Esophagus muscularis mucosa (tissue), 4 donors: ENCODE results near the gene CHST9. TPM values are rescaled to one million over a fixed set of nuclear protein-coding genes. Genes with fewer than 3 reads are reported as not detected.
"Not testable (repeated sequence)": the region's sequence is repeated elsewhere in the genome, so short reads cannot be mapped to it uniquely, and the experiment has no call there.

Source experiments
- DNase-seq: peaks from one replicate; pipeline ENCODE4 v3.0.0-alpha.2; 2017; ENCODE audit errors: extremely low spot score
- H3K27ac ChIP-seq, 4 donors: fragments of 200-600 bp; sonication (generic); replicated peaks in 1 of 4; 1 replicate in 3 of 4; 2 replicates in 1 of 4; pipeline ENCODE4 v1.5.1; 2016 to 2019; ENCODE audit warnings: mild to moderate bottlenecking in 1 of 4
- H3K27me3 ChIP-seq, 4 donors: fragments of 200-600 bp; sonication (generic); one replicate each; pipeline versions ENCODE4 v1.5.1 to v1.6.0; 2016 to 2019
- H3K36me3 ChIP-seq, 4 donors: fragments of 200-600 bp; sonication (generic); one replicate each; pipeline ENCODE4 v1.5.1; 2016 to 2019
- H3K4me1 ChIP-seq, 4 donors: fragments of 200-600 bp; sonication (generic); one replicate each; pipeline ENCODE4 v1.5.1; 2016 to 2019
- H3K4me3 ChIP-seq, 4 donors: fragments of 200-600 bp; sonication (generic); 1 replicate in 2 of 4; 2 replicates in 2 of 4; pipeline ENCODE4 v1.5.1; 2016 to 2019; ENCODE audit warnings: mild to moderate bottlenecking in 4 of 4, moderate library complexity in 1 of 4
- H3K9me3 ChIP-seq, 4 donors: fragments of 200-600 bp; sonication (generic); 1 replicate in 3 of 4; 2 replicates in 1 of 4; pipeline ENCODE4 v1.5.1; 2016 to 2019
- CTCF ChIP-seq, 3 experiments: fragments of 200-600 bp in 2 of 3; fragments of 450-650 bp in 1 of 3; sonication (generic) in 2 of 3; IDR thresholded peaks; one replicate each; pipeline ENCODE4 v1.5.1; 2017 to 2019; ENCODE audit warnings: antibody characterized with exemption in 3 of 3, mild to moderate bottlenecking in 2 of 3, moderate library complexity in 1 of 3
- EP300 ChIP-seq: sonication (generic); formaldehyde crosslinking; IDR thresholded peaks from one replicate; pipeline ENCODE4 v1.6.1; 2017; ENCODE audit warnings: antibody characterized with exemption
- POLR2A ChIP-seq: fragments of 450-650 bp; IDR thresholded peaks from one replicate; pipeline ENCODE4 v1.6.1; 2017; ENCODE audit warnings: antibody characterized with exemption, moderate library complexity, mild to moderate bottlenecking, low read depth
- POLR2AphosphoS5 ChIP-seq, 2 donors: sonication (generic); formaldehyde crosslinking; IDR thresholded peaks; one replicate each; pipeline ENCODE4 v1.6.1; 2017; ENCODE audit warnings: antibody characterized with exemption in 2 of 2
- WGBS: methylation state at CpG from one replicate; pipeline ENCODE4 v1.1.5; 2018; 5-methylcytosine and 5-hydroxymethylcytosine counted together
- intact Hi-C: fragments of 100-400 bp; cut with DNase I; formaldehyde crosslinking; loops from one replicate; pipeline ENCODE4 v1.15.1; 2023
- total RNA-seq, 4 donors: library from RNA; depleted of rRNA; stranded (reverse); fragments of >200 nt; gene quantifications; one replicate each; pipeline versions ENCODE4 v1.1.0 to v1.2.1, GENCODE V29; 2016

The CHST9 gene
- total RNA-seq, 4 donors from 2014 or later = 0.42 to 2.4 (median 1.4) TPM

DNA sequence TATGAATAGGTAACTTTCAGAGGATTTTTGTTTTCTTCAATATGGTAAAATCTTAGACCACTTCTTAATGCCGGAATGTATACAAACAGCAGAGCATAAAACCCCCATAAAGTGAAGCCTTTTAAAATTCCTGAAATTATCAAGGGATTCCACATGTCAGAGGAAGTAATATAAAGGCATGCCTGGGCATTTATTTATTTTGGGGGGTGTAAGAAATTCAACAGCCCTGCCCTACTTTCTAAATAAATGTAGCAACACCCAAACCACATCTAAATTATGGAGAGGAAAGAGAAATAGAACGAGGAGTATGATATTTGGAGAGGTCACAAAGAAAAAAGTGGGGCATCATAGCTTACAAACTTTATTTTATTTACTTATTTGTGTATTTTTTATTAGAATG is 9.9 kb downstream of the CHST9 start:
- 73% methylated on average over 2 of the region's 2 CpGs for WGBS
- no peaks in the 10 kb centered on the region for H3K9me3 ChIP-seq
- H3K36me3 ChIP-seq = no peaks in the 10 kb centered on the region
- intact Hi-C loops = no loop called here
- no peak for DNase-seq
- no peak overlapping the region for H3K27ac ChIP-seq
- H3K4me3 ChIP-seq = no peak overlapping the region
- H3K4me1 ChIP-seq = no peaks in the 10 kb centered on the region
- peaks cover 0 to 3% (median 0%) of the 10 kb centered on the region in 4 donors for H3K27me3 ChIP-seq
- no peak for TF ChIP-seq POLR2A
- no peak for TF ChIP-seq EP300

DNA sequence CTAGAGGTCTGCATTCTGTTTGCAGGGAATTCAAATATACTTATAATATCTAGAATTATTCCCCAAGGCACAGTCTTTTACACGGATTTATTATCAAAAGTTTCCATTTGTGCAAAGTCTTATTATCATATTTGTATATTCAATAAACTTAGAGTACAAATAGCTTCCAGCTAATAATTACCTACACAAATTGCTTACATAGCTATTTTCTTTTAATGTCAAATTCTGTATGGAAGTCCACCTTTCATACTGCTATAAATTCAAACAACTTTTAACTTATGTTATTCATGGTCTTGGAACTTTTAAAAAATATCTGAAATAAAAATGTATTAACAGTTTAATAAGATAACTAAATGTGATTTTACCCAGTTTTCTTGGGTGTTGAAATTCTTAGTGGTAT is 13.1 kb downstream of the CHST9 start:
- Histone ChIP-seq H3K27ac (no peak overlapping the region), H3K9me3 (no peaks in the 10 kb centered on the region), H3K4me1 (no peaks in the 10 kb centered on the region), H3K36me3 (no peaks in the 10 kb centered on the region), H3K4me3 (no peak overlapping the region), H3K27me3 (peaks cover 0 to 7% (median 0%) of the 10 kb centered on the region in 4 donors)
- 41% methylated on average over 1 of the region's 1 CpG for WGBS
- no peak for TF ChIP-seq CTCF (IDR thresholded peaks at IDR 0.05)
- TF ChIP-seq EP300 = no peak
- no peak for TF ChIP-seq POLR2AphosphoS5 (IDR thresholded peaks at IDR 0.05)
- no peak for TF ChIP-seq POLR2A
- no peak for DNase-seq
- intact Hi-C loops = no loop called here

- intact Hi-C loops = no loop called here
- Histone ChIP-seq H3K4me1 (no peaks in the 10 kb centered on the region), H3K27ac (no peak overlapping the region), H3K36me3 (no peaks in the 10 kb centered on the region), H3K4me3 (no peak overlapping the region), H3K9me3 (no peaks in the 10 kb centered on the region), H3K27me3 (peaks cover 0 to 7% (median 0%) of the 10 kb centered on the region in 4 donors)
- TF ChIP-seq POLR2A (no peak), CTCF (IDR thresholded peaks at IDR 0.05) (no peak), EP300 (no peak), POLR2AphosphoS5 (IDR thresholded peaks at IDR 0.05) (no peak)
- 57% methylated on average over 1 of the region's 1 CpG for WGBS
- no peak for DNase-seq
Observed at GRCh38 chr18:27165412-27165811, 19.7 kb downstream of the CHST9 start.

DNA sequence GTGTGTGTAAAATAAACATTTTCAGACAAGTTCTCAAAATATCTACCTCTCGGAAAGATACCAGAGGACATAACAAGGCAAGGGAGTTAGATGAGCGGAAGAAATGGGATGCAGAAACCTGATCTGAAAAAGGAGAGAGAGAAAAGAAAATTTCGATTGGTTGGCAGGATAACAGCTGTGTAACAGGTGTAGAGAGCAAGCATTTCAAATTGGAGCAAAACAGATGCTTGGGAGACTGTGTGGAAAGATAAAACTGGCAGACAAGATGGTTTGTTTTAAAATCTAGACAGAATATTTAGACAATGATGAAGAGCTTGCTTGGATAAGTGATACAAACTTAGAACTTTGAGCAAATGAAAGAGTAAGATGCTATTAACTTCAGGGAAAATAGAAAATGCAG is 20.2 kb downstream of the CHST9 start:
- Histone ChIP-seq H3K4me1 (no peaks in the 10 kb centered on the region), H3K36me3 (no peaks in the 10 kb centered on the region), H3K4me3 (no peak overlapping the region), H3K27ac (no peak overlapping the region), H3K27me3 (peaks cover 0 to 1% (median 0%) of the 10 kb centered on the region in 4 donors), H3K9me3 (no peaks in the 10 kb centered on the region)
- WGBS = 66% methylated on average over 3 of the region's 3 CpGs
- DNase-seq = no peak
- intact Hi-C loops = no loop called here
- no peak for TF ChIP-seq CTCF (IDR thresholded peaks at IDR 0.05)

GRCh38 chr18:27163197-27163716 is 21.9 kb downstream of the CHST9 start:
- intact Hi-C loops, H3K27me3 ChIP-seq, DNase-seq, H3K4me1 ChIP-seq, H3K27ac ChIP-seq, H3K4me3 ChIP-seq, H3K36me3 ChIP-seq, H3K9me3 ChIP-seq: not testable (repeated sequence)
- WGBS = 100% methylated on average over 3 of the region's 12 CpGs

- H3K4me3 ChIP-seq, H3K4me1 ChIP-seq, H3K27ac ChIP-seq, intact Hi-C loops, DNase-seq, H3K27me3 ChIP-seq, H3K36me3 ChIP-seq, H3K9me3 ChIP-seq: not testable (repeated sequence)
- 36% methylated on average over 5 of the region's 5 CpGs for WGBS
Observed at GRCh38 chr18:27149240-27149639, 35.9 kb downstream of the CHST9 start.
